Tibial artery (tissue), 4 donors: ENCODE measurements around the gene GAREM2.

ENCODE experiments used
- DNase-seq, 2 donors: peaks; one replicate each; pipeline ENCODE4 v3.0.0-alpha.2; 2019
- H3K27ac ChIP-seq, 2 donors: fragments of 200-600 bp; sonication (generic) in 1 of 2; 1 replicate in 1 of 2; 2 replicates in 1 of 2; pipeline ENCODE4 v1.5.1; 2018 to 2019; ENCODE audit warnings: mild to moderate bottlenecking in 1 of 2
- H3K27me3 ChIP-seq, 2 donors: fragments of 200-600 bp; sonication (generic) in 1 of 2; one replicate each; pipeline versions ENCODE4 v1.5.1 to v1.6.0; 2016 to 2019
- H3K36me3 ChIP-seq, 3 donors: fragments of 200-600 bp; sonication (generic) in 2 of 3; one replicate each; pipeline ENCODE4 v1.5.1; 2016 to 2019; ENCODE audit warnings: mild to moderate bottlenecking in 2 of 3
- H3K4me1 ChIP-seq, 4 donors: fragments of 200-600 bp; sonication (generic) in 2 of 4; 1 replicate in 3 of 4; 2 replicates in 1 of 4; pipeline ENCODE4 v1.5.1; 2016 to 2019
- H3K4me3 ChIP-seq, 2 donors: fragments of 200-600 bp; sonication (generic) in 1 of 2; 1 replicate in 1 of 2; 2 replicates in 1 of 2; pipeline ENCODE4 v1.5.1; 2018 to 2019; ENCODE audit warnings: mild to moderate bottlenecking in 2 of 2
- H3K9me3 ChIP-seq, 3 donors: fragments of 200-600 bp; sonication (generic) in 1 of 3; one replicate each; pipeline ENCODE4 v1.5.1; 2016 to 2019
- intact Hi-C: fragments of 100-400 bp; cut with DNase I; formaldehyde crosslinking; loops from one replicate; pipeline ENCODE4 v1.15.0; 2023; ENCODE audit warnings: low total_unique reads
- TF ChIP-seq, protein P1 (sequence below), 2 experiments: fragments of 200-600 bp in 1 of 2; fragments of 450-650 bp in 1 of 2; IDR thresholded peaks; one replicate each; pipeline ENCODE4 v1.5.1; 2017 to 2019; ENCODE audit warnings: antibody characterized with exemption in 2 of 2, mild to moderate bottlenecking in 1 of 2, moderate library complexity in 1 of 2

The GAREM2 gene

DNA sequence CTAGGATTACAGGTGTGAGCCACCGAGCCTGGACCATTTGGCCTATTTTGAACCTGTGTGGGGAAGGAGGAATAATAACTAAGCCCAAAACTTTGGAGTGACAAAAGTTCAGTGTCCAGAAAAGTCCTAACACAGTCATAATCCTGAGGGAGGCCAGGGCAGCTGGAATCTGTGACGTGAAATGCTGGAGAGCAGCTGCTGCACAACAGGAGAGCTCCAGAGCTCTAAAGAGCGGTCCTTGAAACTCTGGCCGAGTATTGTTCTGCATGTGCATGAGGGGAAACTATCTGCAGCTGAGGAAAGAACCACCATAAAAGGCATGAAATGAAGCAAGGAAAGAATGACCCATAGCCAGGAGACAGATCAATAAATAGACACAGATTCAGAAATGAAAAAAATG, 43.7 kb downstream of the GAREM2 start:
- intact Hi-C loops, result no loop called here
- no peak overlapping the region for H3K27ac ChIP-seq
- no peaks in the 10 kb centered on the region for H3K4me1 ChIP-seq
- H3K4me3 ChIP-seq, result no peak overlapping the region
- no peaks in the 10 kb centered on the region for H3K9me3 ChIP-seq
- peaks cover 55 to 92% (median 57%) of the 10 kb centered on the region in 3 donors for H3K36me3 ChIP-seq
- TF ChIP-seq, protein P1, sequence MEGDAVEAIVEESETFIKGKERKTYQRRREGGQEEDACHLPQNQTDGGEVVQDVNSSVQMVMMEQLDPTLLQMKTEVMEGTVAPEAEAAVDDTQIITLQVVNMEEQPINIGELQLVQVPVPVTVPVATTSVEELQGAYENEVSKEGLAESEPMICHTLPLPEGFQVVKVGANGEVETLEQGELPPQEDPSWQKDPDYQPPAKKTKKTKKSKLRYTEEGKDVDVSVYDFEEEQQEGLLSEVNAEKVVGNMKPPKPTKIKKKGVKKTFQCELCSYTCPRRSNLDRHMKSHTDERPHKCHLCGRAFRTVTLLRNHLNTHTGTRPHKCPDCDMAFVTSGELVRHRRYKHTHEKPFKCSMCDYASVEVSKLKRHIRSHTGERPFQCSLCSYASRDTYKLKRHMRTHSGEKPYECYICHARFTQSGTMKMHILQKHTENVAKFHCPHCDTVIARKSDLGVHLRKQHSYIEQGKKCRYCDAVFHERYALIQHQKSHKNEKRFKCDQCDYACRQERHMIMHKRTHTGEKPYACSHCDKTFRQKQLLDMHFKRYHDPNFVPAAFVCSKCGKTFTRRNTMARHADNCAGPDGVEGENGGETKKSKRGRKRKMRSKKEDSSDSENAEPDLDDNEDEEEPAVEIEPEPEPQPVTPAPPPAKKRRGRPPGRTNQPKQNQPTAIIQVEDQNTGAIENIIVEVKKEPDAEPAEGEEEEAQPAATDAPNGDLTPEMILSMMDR (IDR thresholded peaks at IDR 0.05), result no peak
- DNase-seq, result no peak
- H3K27me3 ChIP-seq, result no peaks in the 10 kb centered on the region

DNA sequence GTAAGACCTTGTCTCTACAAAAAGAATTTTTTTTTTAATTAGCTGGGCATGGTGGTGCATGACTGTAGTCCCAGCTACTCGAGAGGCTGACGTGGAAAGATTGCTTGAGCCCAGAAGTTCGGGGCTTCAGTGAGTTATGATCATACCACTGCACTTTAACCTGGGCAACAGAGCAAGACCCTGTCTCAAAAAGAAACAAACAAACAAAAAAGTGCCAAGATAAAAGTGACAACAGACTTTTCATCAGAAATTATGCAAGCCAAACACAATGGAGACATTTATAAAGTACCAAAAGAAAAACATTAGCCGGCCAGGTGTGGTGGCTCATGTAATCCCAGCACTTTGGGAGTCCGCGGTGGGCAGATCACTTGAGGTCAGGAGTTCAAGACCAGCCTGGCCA, 44.8 kb downstream of the GAREM2 start:
- no peaks in the 10 kb centered on the region for H3K27me3 ChIP-seq
- no peak overlapping the region for H3K27ac ChIP-seq
- intact Hi-C loops, result no loop called here
- H3K9me3 ChIP-seq, result no peaks in the 10 kb centered on the region
- TF ChIP-seq, protein P1 (IDR thresholded peaks at IDR 0.05), result no peak
- no peak for DNase-seq
- peaks cover 43 to 93% (median 46%) of the 10 kb centered on the region in 3 donors for H3K36me3 ChIP-seq
- H3K4me1 ChIP-seq, result no peaks in the 10 kb centered on the region
- no peak overlapping the region for H3K4me3 ChIP-seq

DNA sequence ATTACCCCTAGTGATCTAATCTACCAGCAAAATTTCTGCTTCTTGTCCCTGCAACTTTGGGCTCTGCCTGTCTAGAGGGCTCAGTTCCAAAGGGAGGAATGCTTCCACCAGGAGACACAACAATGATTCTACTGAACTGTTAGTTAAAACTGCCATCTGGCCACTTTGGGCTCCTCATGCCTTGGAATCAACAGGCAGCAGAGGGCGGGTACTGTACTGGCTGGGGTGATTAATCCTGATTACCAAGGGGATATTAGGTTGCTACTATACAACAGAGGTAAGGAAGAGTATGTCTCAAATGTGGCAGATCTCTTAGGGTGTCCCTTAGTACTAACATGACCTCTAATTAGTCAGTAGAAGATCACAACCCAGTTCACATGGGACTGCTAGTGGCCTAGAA, 50.1 kb downstream of the GAREM2 start:
- Histone ChIP-seq H3K27me3 (no peaks in the 10 kb centered on the region), H3K9me3 (no peaks in the 10 kb centered on the region), H3K4me3 (no peak overlapping the region), H3K27ac (no peak overlapping the region), H3K36me3 (peaks cover 28 to 64% (median 33%) of the 10 kb centered on the region in 3 donors), H3K4me1 (no peaks in the 10 kb centered on the region)
- DNase-seq, result no peak
- intact Hi-C loops, result no loop called here
- TF ChIP-seq, protein P1 (IDR thresholded peaks at IDR 0.05), result no peak

DNA sequence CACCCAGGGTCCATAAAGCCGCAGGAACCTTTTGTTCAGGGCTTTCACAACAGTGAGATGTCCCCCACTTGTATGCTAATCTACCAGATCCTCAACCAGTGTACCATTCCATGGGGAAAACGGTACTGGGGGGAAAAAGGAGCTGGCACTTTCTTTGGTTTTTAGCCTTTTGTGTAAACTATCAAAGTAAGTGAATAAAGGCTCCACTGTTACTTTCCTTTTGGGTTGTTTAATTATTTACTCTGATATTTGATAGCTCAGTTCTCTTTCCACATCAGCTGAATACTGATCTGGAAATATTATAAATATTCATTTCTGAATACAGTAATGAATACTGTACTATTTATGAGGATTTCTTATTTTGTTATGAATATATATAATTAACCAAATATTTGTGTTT, 51.2 kb downstream of the GAREM2 start:
- H3K36me3 ChIP-seq, result peaks cover 37 to 67% (median 42%) of the 10 kb centered on the region in 3 donors
- DNase-seq, result no peak
- no peaks in the 10 kb centered on the region for H3K9me3 ChIP-seq
- TF ChIP-seq, protein P1 (IDR thresholded peaks at IDR 0.05), result no peak
- no peak overlapping the region for H3K4me3 ChIP-seq
- H3K27ac ChIP-seq, result no peak overlapping the region
- no peaks in the 10 kb centered on the region for H3K27me3 ChIP-seq
- intact Hi-C loops, result no loop called here
- no peaks in the 10 kb centered on the region for H3K4me1 ChIP-seq

DNA sequence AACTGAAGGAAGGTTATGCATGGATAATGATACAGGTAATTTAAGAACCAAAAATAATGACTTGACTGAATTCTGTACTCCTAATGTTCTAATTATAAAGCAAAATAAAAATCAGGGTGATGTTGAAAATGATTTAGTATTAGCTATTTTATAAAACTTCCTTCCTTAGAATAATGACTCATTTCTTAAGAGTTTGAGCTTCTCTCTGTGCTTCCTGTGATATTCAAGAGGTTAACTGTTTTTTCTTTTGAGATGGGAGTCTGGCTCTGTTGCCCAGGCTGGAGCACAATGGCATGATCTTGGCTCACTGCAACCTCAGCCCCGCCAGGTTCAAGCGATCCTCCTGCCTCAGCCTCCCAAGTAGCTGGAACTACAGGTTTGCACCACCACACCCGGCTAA, 56.7 kb downstream of the GAREM2 start:
- H3K4me3 ChIP-seq, result no peak overlapping the region
- intact Hi-C loops, result no loop called here
- H3K4me1 ChIP-seq, result no peaks in the 10 kb centered on the region
- H3K27me3 ChIP-seq, result no peaks in the 10 kb centered on the region
- H3K27ac ChIP-seq, result no peak overlapping the region
- H3K36me3 ChIP-seq, result peaks cover 78 to 88% (median 83%) of the 10 kb centered on the region in 3 donors
- DNase-seq, result no peak
- TF ChIP-seq, protein P1 (IDR thresholded peaks at IDR 0.05), result no peak
- H3K9me3 ChIP-seq, result no peaks in the 10 kb centered on the region

DNA sequence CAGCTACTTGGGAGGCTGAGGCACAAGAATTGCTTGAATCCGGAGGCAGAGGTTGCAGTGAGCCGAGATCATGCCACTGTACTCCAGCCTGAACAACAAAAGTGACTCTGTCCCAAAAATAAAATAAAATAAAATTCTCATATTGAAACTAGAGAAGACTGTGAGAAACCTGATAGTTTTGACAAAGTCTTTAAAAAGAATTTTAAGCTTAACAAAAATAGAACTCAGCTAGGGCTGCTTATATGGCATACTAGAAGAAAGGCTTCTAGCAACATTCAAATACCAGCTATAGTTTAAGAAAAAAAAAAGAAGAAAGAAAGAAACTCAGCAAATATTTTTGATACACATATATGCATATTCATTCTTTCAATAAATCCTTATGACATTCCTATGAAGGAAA, 57.9 kb downstream of the GAREM2 start:
- no peak overlapping the region for H3K27ac ChIP-seq
- no peak for DNase-seq
- no peak overlapping the region for H3K4me3 ChIP-seq
- H3K27me3 ChIP-seq, result no peaks in the 10 kb centered on the region
- TF ChIP-seq, protein P1 (IDR thresholded peaks at IDR 0.05), result no peak
- H3K4me1 ChIP-seq, result no peaks in the 10 kb centered on the region
- H3K36me3 ChIP-seq, result peaks cover 90 to 96% (median 90%) of the 10 kb centered on the region in 3 donors
- intact Hi-C loops, result no loop called here
- no peaks in the 10 kb centered on the region for H3K9me3 ChIP-seq
